ENCODE measurements around the gene FSTL5.

Gene FSTL5

GRCh38 chr4:161419822-161420221 is 744.0 kb downstream of the FSTL5 start:
- DNase-seq = no peak

- DNase-seq = no peak
Observed at GRCh38 chr4:161411901-161412300, 751.9 kb downstream of the FSTL5 start.

- DNase-seq = no peak
Observed at GRCh38 chr4:161404346-161405110, 759.3 kb downstream of the FSTL5 start.

GRCh38 chr4:161403781-161404180 is 760.0 kb downstream of the FSTL5 start:
- no peak for DNase-seq

GRCh38 chr4:161393602-161394001 is 770.2 kb downstream of the FSTL5 start:
- no peak for DNase-seq

- DNase-seq = no peak
Observed at GRCh38 chr4:161382655-161383054, 781.1 kb downstream of the FSTL5 start.

GRCh38 chr4:161376275-161376674 is 787.5 kb downstream of the FSTL5 start:
- no peak for DNase-seq

GRCh38 chr4:161364681-161365080 is 799.1 kb downstream of the FSTL5 start:
- DNase-seq = no peak

GRCh38 chr4:161360982-161361381 is 802.8 kb downstream of the FSTL5 start:
- DNase-seq = no peak

- DNase-seq = no peak
Observed at GRCh38 chr4:161359491-161359890, 804.3 kb downstream of the FSTL5 start.

- DNase-seq = no peak
Observed at GRCh38 chr4:161356351-161356750, 807.4 kb downstream of the FSTL5 start.

GRCh38 chr4:161350946-161351345 is 812.9 kb downstream of the FSTL5 start:
- no peak for DNase-seq

GRCh38 chr4:161345741-161346140 is 818.1 kb downstream of the FSTL5 start:
- no peak for DNase-seq

- DNase-seq = no peak
Observed at GRCh38 chr4:161343569-161343950, 820.2 kb downstream of the FSTL5 start.

- DNase-seq = no peak
Observed at GRCh38 chr4:161342881-161343568, 820.8 kb downstream of the FSTL5 start.

GRCh38 chr4:161336621-161337020 is 827.2 kb downstream of the FSTL5 start:
- no peak for DNase-seq

GRCh38 chr4:161336016-161336530 is 827.7 kb downstream of the FSTL5 start:
- DNase-seq = no peak
